HG03103 (cell line): Measurements from ENCODE around the gene PCDHGB5.

Source experiments
- ATAC-seq: cut with Tn5 transposase; IDR thresholded peaks from one replicate; pipeline ENCODE4 v1.9.1; 2021; ENCODE audit warnings: low read depth; ENCODE audit not compliant: unreplicated experiment

The PCDHGB5 gene

DNA sequence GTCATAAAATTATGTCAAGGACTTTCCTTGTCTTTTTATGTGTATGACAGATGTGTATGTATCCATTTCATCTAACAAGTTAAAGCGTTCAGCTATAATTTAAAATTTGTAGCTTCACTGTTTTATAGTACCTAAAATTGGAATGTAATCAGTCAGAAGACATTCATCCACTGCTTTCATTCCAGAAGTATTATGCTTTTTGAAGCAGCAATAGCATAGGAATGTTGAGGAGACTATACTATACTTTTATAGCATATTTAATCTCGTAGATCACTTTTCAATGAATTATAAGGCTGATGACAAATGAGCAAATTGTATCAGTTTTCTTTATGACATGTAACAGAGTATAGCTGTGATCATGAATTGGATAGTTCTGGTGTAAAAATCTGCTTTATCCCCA lies 39.5 kb downstream of the PCDHGB5 start:
- ATAC-seq: no peak

DNA sequence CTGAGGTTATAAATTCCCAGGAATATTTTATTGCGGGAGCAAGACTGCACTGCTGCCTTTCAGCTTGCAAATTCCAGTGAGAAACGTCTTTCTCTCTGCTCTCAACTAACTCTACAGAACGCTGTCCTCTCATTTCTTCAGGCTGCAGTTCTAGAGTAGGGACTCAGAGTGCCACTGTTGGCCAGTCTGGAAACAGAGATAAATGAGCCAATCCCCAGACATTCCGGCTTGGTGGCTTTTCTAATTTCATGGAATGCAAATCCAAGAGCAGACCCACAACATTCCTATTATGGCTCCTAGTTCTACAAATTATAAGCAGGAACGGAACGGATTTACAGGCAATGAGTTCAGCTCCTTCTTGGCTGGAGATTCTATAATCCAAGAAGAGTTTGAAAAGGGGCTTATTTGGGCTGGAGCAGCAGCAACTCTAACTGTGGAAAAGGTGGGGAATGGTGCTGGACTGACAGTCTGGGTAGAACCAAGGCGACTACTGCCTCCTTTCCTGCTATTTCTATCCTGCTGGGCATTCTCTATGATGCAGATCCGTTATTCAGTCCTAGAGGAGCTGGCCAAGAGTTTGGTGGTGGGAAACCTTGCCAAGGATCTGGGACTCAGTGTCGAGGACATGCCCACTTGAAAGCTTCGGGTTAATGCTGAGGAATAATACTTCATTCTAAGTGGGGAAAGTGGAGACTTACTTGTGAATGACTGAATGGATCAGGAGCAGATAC lies 41.8 kb downstream of the PCDHGB5 start:
- ATAC-seq: no peak

DNA sequence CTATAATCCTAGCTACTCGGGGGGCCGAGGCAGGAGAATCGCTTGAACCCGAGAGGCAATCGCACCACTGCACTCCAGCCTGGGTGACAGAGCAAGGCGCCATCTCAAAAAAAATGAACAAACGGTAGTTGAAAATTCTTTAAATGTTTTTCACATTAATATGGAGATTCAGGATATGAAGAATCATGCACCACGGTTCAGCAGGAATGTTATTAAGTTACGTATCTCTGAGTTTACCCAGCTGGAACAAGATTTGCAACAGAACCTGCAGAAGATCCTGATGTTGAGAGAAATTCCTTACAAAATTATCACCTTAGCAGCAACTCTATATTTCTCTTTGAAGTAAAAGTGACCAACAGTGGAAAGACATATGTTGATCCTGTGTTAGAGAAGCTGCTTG lies 42.6 kb downstream of the PCDHGB5 start:
- ATAC-seq: no peak

DNA sequence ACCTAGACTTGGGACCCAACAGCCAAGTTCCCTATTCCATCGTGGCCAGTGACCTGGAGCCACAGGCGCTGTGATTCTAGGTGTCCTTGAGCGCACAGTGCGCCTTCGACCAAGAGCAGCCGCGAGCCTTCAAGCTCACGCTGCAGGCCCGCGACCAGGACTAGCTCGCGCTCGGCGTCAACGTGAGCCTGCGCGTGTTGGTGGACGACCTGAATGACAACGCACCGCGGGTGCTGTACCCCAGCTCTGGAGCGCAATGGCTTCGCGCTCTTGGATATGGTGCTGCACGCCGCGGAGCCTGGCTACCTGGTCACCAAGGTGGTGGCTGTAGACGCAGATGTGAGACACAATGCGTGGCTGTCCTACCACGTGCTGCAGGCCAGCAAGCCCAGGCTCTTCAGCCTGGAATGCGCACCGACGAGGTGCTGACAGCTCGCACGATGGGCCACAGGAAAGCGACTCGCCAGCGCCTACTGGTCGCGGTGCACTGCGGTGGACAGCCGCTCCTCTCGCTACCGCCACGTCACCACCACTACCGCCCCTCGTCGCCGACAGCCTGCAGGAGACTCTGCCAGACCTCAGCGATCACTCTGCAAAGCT lies 43.9 kb downstream of the PCDHGB5 start:
- ATAC-seq: no peak
